Common myeloid progenitor, CD34-positive (primary cell): ENCODE measurements around the gene ANKRD60.

ENCODE experiments used
- CTCF ChIA-PET: fragments of 350-600 bp; sonication (Branson Sonifier 250); formaldehyde crosslinking; loops from one replicate; lab custom pipeline; 2021; ENCODE audit warnings: antibody characterized with exemption; lab: Charles Lee
- POLR2A ChIA-PET: fragments of 350-600 bp; sonication (Branson Sonifier 250); formaldehyde crosslinking; loops from one replicate; lab custom pipeline; 2021; ENCODE audit warnings: antibody characterized with exemption; lab: Charles Lee
- DNase-seq, 3 donors: peaks; one replicate each; pipeline versions ENCODE4 v3.0.0 to v3.0.0-alpha.2; 2013
- H3K27ac ChIP-seq, 2 experiments: 1 replicate in 1 of 2; 2 replicates in 1 of 2; pipeline ENCODE4 v1.7.0; 2013; ENCODE audit warnings: inconsistent platforms in 2 of 2, low read length in 2 of 2, mild to moderate bottlenecking in 2 of 2, low read depth in 1 of 2, moderate library complexity in 1 of 2; ENCODE audit not compliant: severe bottlenecking in 2 of 2, insufficient read depth in 1 of 2, poor library complexity in 1 of 2
- H3K27me3 ChIP-seq, 5 experiments: replicated peaks in 2 of 5; 1 replicate in 3 of 5; 2 replicates in 2 of 5; pipeline versions ENCODE4 v1.6.1 to v1.7.0; 2013; ENCODE audit warnings: low read length in 4 of 5, mild to moderate bottlenecking in 2 of 5, moderate library complexity in 2 of 5, inconsistent platforms in 1 of 5; ENCODE audit not compliant: insufficient read depth in 5 of 5, control insufficient read depth in 4 of 5
- H3K36me3 ChIP-seq, 4 experiments: 1 replicate in 2 of 4; 2 replicates in 2 of 4; pipeline versions ENCODE4 v1.6.1 to v1.7.0; 2013; ENCODE audit warnings: low read length in 3 of 4, control low read depth in 1 of 4, mild to moderate bottlenecking in 1 of 4; ENCODE audit not compliant: control insufficient read depth in 4 of 4, insufficient read depth in 4 of 4
- H3K4me1 ChIP-seq, 4 experiments: 1 replicate in 3 of 4; 2 replicates in 1 of 4; pipeline versions ENCODE4 v1.6.1 to v1.7.1; 2013; ENCODE audit warnings: low read length in 3 of 4, mild to moderate bottlenecking in 3 of 4, control low read depth in 1 of 4, inconsistent platforms in 1 of 4, moderate library complexity in 1 of 4; ENCODE audit not compliant: control insufficient read depth in 4 of 4, insufficient read depth in 4 of 4; ENCODE audit errors: control extremely low read depth in 1 of 4
- H3K4me3 ChIP-seq, 7 experiments: 1 replicate in 4 of 7; 2 replicates in 3 of 7; pipeline versions ENCODE4 v1.5.1 to v1.7.0; 2013; ENCODE audit warnings: mild to moderate bottlenecking in 7 of 7, low read length in 6 of 7, moderate library complexity in 6 of 7, inconsistent platforms in 2 of 7, low read depth in 2 of 7, control low read depth in 1 of 7; ENCODE audit not compliant: insufficient read depth in 4 of 7, control insufficient read depth in 1 of 7; ENCODE audit errors: extremely low read depth in 1 of 7
- H3K9me3 ChIP-seq, 5 experiments: 1 replicate in 4 of 5; 2 replicates in 1 of 5; pipeline versions ENCODE4 v1.6.1 to v1.7.1; 2013; ENCODE audit warnings: low read length in 4 of 5, mild to moderate bottlenecking in 2 of 5, inconsistent platforms in 1 of 5, low read depth in 1 of 5, moderate library complexity in 1 of 5; ENCODE audit not compliant: control insufficient read depth in 4 of 5, insufficient read depth in 2 of 5; ENCODE audit errors: control extremely low read depth in 1 of 5
- WGBS: methylation state at CpG from one replicate; pipeline ENCODE4 v1.1.5; 2013; ENCODE audit not compliant: insufficient coverage; 5-methylcytosine and 5-hydroxymethylcytosine counted together

ANKRD60 gene

GRCh38 chr20:58254890-58255289 lies 26.4 kb upstream of the ANKRD60 start:
- no peak for DNase-seq
- Histone ChIP-seq H3K4me1 (peaks cover 0 to 5% (median 0%) of the 10 kb centered on the region in 4 experiments), H3K9me3 (peaks cover 0 to 7% (median 0%) of the 10 kb centered on the region in 5 experiments), H3K27me3 (no peaks in the 10 kb centered on the region), H3K36me3 (peaks cover 0 to 8% (median 3%) of the 10 kb centered on the region in 4 experiments), H3K27ac (no peak overlapping the region), H3K4me3 (no peak overlapping the region)
- ChIA-PET CTCF (no interaction called here), POLR2A (no interaction called here)

GRCh38 chr20:58251979-58252591 lies 23.6 kb upstream of the ANKRD60 start:
- Histone ChIP-seq H3K27me3 (no peaks in the 10 kb centered on the region), H3K4me3 (no peak overlapping the region), H3K4me1 (peaks cover 0 to 5% (median 0%) of the 10 kb centered on the region in 4 experiments), H3K9me3 (peaks cover 0 to 7% (median 0%) of the 10 kb centered on the region in 5 experiments), H3K36me3 (peaks cover 0 to 13% (median 3%) of the 10 kb centered on the region in 4 experiments), H3K27ac (peak overlapping the region in 1 of 2 experiments; percentile 73)
- no CpG with 5 or more reads among the region's 2 CpGs for WGBS
- no peak for DNase-seq
- POLR2A ChIA-PET, result no interaction called here
- CTCF ChIA-PET, result interaction anchor here (1.0 to 1.6 kb wide), 3 partner anchors 15 to 186 kb away, joined by 3 read pairs; no protein-coding TSS in a partner anchor

GRCh38 chr20:58251348-58251978 lies 23.0 kb upstream of the ANKRD60 start:
- H3K4me3 ChIP-seq, result no peak overlapping the region
- H3K27me3 ChIP-seq, result no peaks in the 10 kb centered on the region
- WGBS, result 81% methylated on average over 5 of the region's 8 CpGs
- ChIA-PET POLR2A (no interaction called here), CTCF (interaction anchor here (1.3 kb wide), 1 partner anchor 17 kb away, joined by 3 read pairs; no protein-coding TSS in a partner anchor)
- H3K36me3 ChIP-seq, result peaks cover 0 to 15% (median 3%) of the 10 kb centered on the region in 4 experiments
- DNase-seq, result no peak
- H3K9me3 ChIP-seq, result peaks cover 0 to 7% (median 0%) of the 10 kb centered on the region in 5 experiments
- no peaks in the 10 kb centered on the region for H3K4me1 ChIP-seq
- H3K27ac ChIP-seq, result peak overlapping the region in 1 of 2 experiments; percentile 73

GRCh38 chr20:58246346-58246745 lies 17.9 kb upstream of the ANKRD60 start:
- WGBS, result 100% methylated on average over 1 of the region's 9 CpGs
- CTCF ChIA-PET, result interaction anchor here (0.9 to 2.8 kb wide), 8 partner anchors 11 to 211 kb away, joined by 3 to 11 read pairs (median 3); no protein-coding TSS in a partner anchor

GRCh38 chr20:58245931-58246330 lies 17.5 kb upstream of the ANKRD60 start:
- Histone ChIP-seq H3K27me3 (no peaks in the 10 kb centered on the region), H3K9me3 (no peaks in the 10 kb centered on the region), H3K4me3 (no peak overlapping the region), H3K4me1 (no peaks in the 10 kb centered on the region), H3K27ac (no peak overlapping the region), H3K36me3 (peaks cover 0 to 39% (median 14%) of the 10 kb centered on the region in 4 experiments)
- CTCF ChIA-PET, result interaction anchor here (0.9 to 2.8 kb wide), 10 partner anchors 8 to 211 kb away, joined by 3 to 11 read pairs (median 3); no protein-coding TSS in a partner anchor
- 98% methylated on average over 8 of the region's 8 CpGs for WGBS
- no peak for DNase-seq
- POLR2A ChIA-PET, result no interaction called here

More at GRCh38 chr20:58246346-58246745, 17.9 kb upstream of the ANKRD60 start:
- POLR2A ChIA-PET, result no interaction called here
- Histone ChIP-seq H3K4me1 (no peaks in the 10 kb centered on the region), H3K9me3 (no peaks in the 10 kb centered on the region), H3K27me3 (no peaks in the 10 kb centered on the region), H3K27ac (no peak overlapping the region), H3K36me3 (peaks cover 0 to 39% (median 14%) of the 10 kb centered on the region in 4 experiments), H3K4me3 (no peak overlapping the region)
- DNase-seq, result no peak

GRCh38 chr20:58245181-58245891 lies 16.9 kb upstream of the ANKRD60 start:
- Histone ChIP-seq H3K36me3 (peaks cover 0 to 39% (median 14%) of the 10 kb centered on the region in 4 experiments), H3K27me3 (no peaks in the 10 kb centered on the region), H3K4me3 (no peak overlapping the region), H3K4me1 (no peaks in the 10 kb centered on the region), H3K9me3 (no peaks in the 10 kb centered on the region), H3K27ac (no peak overlapping the region)
- ChIA-PET POLR2A (no interaction called here), CTCF (interaction anchor here (0.9 to 3.2 kb wide), 12 partner anchors 8 to 212 kb away, joined by 3 to 14 read pairs (median 4); no protein-coding TSS in a partner anchor)
- WGBS, result 96% methylated on average over 7 of the region's 10 CpGs
- DNase-seq, result no peak
